Esophagus squamous epithelium (tissue), 4 donors: Measurements from ENCODE around the gene VPS16.

Experiments
- POLR2A ChIP-seq, 4 donors: fragments of 450-650 bp; IDR thresholded peaks; one replicate each; pipeline ENCODE4 v1.6.1; 2017; ENCODE audit warnings: antibody characterized with exemption in 4 of 4, mild to moderate bottlenecking in 4 of 4, moderate library complexity in 3 of 4
- TF ChIP-seq, protein P1 (sequence below), 6 experiments: fragments of 450-650 bp in 4 of 6; fragments of 200-600 bp in 2 of 6; sonication (generic) in 2 of 6; IDR thresholded peaks; one replicate each; pipeline ENCODE4 v1.5.1; 2016 to 2019; ENCODE audit warnings: antibody characterized with exemption in 6 of 6, mild to moderate bottlenecking in 4 of 6, moderate library complexity in 4 of 6

DNA sequence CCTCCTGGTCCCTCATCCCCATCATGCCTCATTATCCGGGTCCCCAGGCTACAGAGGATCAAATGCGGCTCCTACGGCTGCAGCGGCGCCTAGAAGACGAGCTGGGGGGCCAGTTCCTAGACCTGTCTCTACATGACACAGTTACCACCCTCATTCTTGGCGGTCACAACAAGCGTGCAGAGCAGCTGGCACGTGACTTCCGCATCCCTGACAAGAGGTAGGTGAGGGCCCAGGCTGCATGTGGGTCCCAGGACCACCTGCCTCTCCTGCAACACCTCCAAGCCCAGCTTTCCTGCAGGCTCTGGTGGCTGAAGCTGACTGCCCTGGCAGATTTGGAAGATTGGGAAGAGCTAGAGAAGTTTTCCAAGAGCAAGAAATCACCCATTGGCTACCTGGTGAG is 24.6 kb downstream of the VPS16 start:
- TF ChIP-seq, protein P1, sequence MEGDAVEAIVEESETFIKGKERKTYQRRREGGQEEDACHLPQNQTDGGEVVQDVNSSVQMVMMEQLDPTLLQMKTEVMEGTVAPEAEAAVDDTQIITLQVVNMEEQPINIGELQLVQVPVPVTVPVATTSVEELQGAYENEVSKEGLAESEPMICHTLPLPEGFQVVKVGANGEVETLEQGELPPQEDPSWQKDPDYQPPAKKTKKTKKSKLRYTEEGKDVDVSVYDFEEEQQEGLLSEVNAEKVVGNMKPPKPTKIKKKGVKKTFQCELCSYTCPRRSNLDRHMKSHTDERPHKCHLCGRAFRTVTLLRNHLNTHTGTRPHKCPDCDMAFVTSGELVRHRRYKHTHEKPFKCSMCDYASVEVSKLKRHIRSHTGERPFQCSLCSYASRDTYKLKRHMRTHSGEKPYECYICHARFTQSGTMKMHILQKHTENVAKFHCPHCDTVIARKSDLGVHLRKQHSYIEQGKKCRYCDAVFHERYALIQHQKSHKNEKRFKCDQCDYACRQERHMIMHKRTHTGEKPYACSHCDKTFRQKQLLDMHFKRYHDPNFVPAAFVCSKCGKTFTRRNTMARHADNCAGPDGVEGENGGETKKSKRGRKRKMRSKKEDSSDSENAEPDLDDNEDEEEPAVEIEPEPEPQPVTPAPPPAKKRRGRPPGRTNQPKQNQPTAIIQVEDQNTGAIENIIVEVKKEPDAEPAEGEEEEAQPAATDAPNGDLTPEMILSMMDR (IDR thresholded peaks at IDR 0.05): no peak
- no peak for TF ChIP-seq POLR2A (IDR thresholded peaks at IDR 0.05)
